Keratinocyte (primary cell): ENCODE data around the gene FAM120AOS. TPM values are rescaled to one million over a fixed set of nuclear protein-coding genes. Genes with fewer than 3 reads are reported as not detected.

Experiments used
- DNase-seq: peaks from one replicate; pipeline ENCODE4 v3.0.0-alpha.2; 2011; ENCODE audit warnings: low read depth, missing footprints, low spot score
- FAIRE-seq: peaks from 2 replicates; lab custom pipeline; 2011; peaks lifted over from hg19 to GRCh38; lab: Jason Lieb, UNC
- H2AFZ ChIP-seq: 2 replicates; pipeline ENCODE4 v1.6.0; 2012; ENCODE audit warnings: low read length, control low read depth, inconsistent platforms; ENCODE audit not compliant: control insufficient read depth
- H3K27ac ChIP-seq: 2 replicates; pipeline ENCODE4 v1.5.1; 2011; ENCODE audit warnings: low read length; ENCODE audit not compliant: control insufficient read depth, insufficient read depth
- H3K27me3 ChIP-seq: 3 replicates; pipeline ENCODE4 v1.6.0; 2011; ENCODE audit warnings: low read length; ENCODE audit not compliant: control insufficient read depth, insufficient read depth; ENCODE audit errors: extremely low read depth
- H3K36me3 ChIP-seq, 2 experiments: 2 replicates in 1 of 2; 3 replicates in 1 of 2; pipeline ENCODE4 v1.5.1; 2011; ENCODE audit warnings: low read length in 2 of 2, mild to moderate bottlenecking in 1 of 2; ENCODE audit not compliant: control insufficient read depth in 2 of 2, insufficient read depth in 2 of 2; ENCODE audit errors: extremely low read depth in 1 of 2
- H3K4me1 ChIP-seq: 3 replicates; pipeline ENCODE4 v1.5.1; 2011; ENCODE audit warnings: low read length; ENCODE audit not compliant: control insufficient read depth, insufficient read depth; ENCODE audit errors: extremely low read depth
- H3K4me2 ChIP-seq: 3 replicates; pipeline ENCODE4 v1.6.0; 2011; ENCODE audit warnings: low read depth, low read length; ENCODE audit not compliant: control insufficient read depth, insufficient read depth; ENCODE audit errors: extremely low read depth
- H3K4me3 ChIP-seq, 3 experiments: fragments of 200-600 bp in 1 of 3; sonication (generic) in 1 of 3; 2 replicates in 2 of 3; 3 replicates in 1 of 3; pipeline ENCODE4 v1.5.1; 2011 to 2016; ENCODE audit warnings: low read length in 3 of 3, mild to moderate bottlenecking in 3 of 3, control low read depth in 2 of 3, inconsistent platforms in 1 of 3, low read depth in 1 of 3, mixed read lengths in 1 of 3, mixed run types in 1 of 3, moderate library complexity in 1 of 3; ENCODE audit not compliant: control insufficient read depth in 2 of 3, insufficient read depth in 2 of 3; ENCODE audit errors: extremely low read depth in 1 of 3
- H3K79me2 ChIP-seq: 2 replicates; pipeline ENCODE4 v1.6.0; 2012; ENCODE audit warnings: low read length; ENCODE audit not compliant: control insufficient read depth, insufficient read depth
- H3K9ac ChIP-seq: 3 replicates; pipeline ENCODE4 v1.6.0; 2011; ENCODE audit warnings: low read length; ENCODE audit not compliant: control insufficient read depth, insufficient read depth; ENCODE audit errors: extremely low read depth
- H3K9me1 ChIP-seq: 3 replicates; pipeline ENCODE4 v1.6.0; 2011; ENCODE audit warnings: low read length; ENCODE audit not compliant: control insufficient read depth, insufficient read depth; ENCODE audit errors: extremely low read depth
- H3K9me3 ChIP-seq: 2 replicates; pipeline ENCODE4 v1.5.1; 2012; ENCODE audit warnings: low read depth, low read length; ENCODE audit not compliant: control insufficient read depth
- H4K20me1 ChIP-seq: 3 replicates; pipeline ENCODE4 v1.6.0; 2011; ENCODE audit warnings: low read length; ENCODE audit not compliant: control insufficient read depth, insufficient read depth; ENCODE audit errors: extremely low read depth
- EZH2 ChIP-seq: IDR thresholded peaks from one replicate; pipeline ENCODE4 v1.6.1; 2012; ENCODE audit warnings: inconsistent platforms, mild to moderate bottlenecking, low read length, moderate library complexity
- dilution Hi-C: fragments of 300-500 bp; cut with MboI; formaldehyde crosslinking; loops from one replicate; pipeline ENCODE4 v1.7.0; 2020; ENCODE audit warnings: low sequenced_read_pairs; ENCODE audit not compliant: extremely low pct_ligation_motif_present
- polyA minus RNA-seq, 3 experiments: library from RNA; depleted of rRNA, polyadenylated mRNA; stranded (reverse); fragments of >200 nt; gene quantifications; 1 replicate in 1 of 3; 2 replicates in 1 of 3; 3 replicates in 1 of 3; pipeline ENCODE4 v1.2.3, GENCODE V29; 2011
- polyA plus RNA-seq, 5 experiments: library from polyadenylated mRNA; depleted of rRNA in 3 of 5; stranded (reverse) in 3 of 5; stranded (forward) in 1 of 5; unstranded in 1 of 5; fragments of >200 nt; gene quantifications; 1 replicate in 1 of 5; 2 replicates in 3 of 5; 3 replicates in 1 of 5; pipeline versions ENCODE4 v1.2.1 to v1.2.3, GENCODE V29; 2011 to 2012; ENCODE audit warnings: missing spikeins in 2 of 5, low read depth in 1 of 5, low replicate concordance in 1 of 5
- TF ChIP-seq, protein P1 (sequence below), 3 experiments: IDR thresholded peaks in 1 of 3; conservative IDR thresholded peaks in 1 of 3; optimal IDR thresholded peaks in 1 of 3; 2 replicates in 2 of 3; 3 replicates in 1 of 3; pipeline versions ENCODE3 to v1.5.1; 2011; ENCODE audit warnings: low read length in 3 of 3, mild to moderate bottlenecking in 3 of 3, moderate library complexity in 2 of 3, control low read depth in 1 of 3, inconsistent platforms in 1 of 3; ENCODE audit not compliant: insufficient read depth in 2 of 3; ENCODE audit errors: extremely low read depth in 1 of 3

The FAM120AOS gene
- polyA plus RNA-seq (15.6 to 18.6 TPM (median 16.1 TPM) in 3 replicates), polyA minus RNA-seq (4.4 to 11.1 TPM (median 8.6 TPM) in 3 replicates)
- polyA plus RNA-seq (2011; ENCODE audit: low read depth): 8.2 TPM
- 11.9 and 20.7 TPM in 2 replicates for polyA plus RNA-seq (2011; cell fraction: cytosol; rRNA removed)
- 12.7 and 14.1 TPM in 2 replicates for polyA plus RNA-seq (2011; cell fraction: nucleus; rRNA removed)
- polyA plus RNA-seq (2012; ENCODE audit: low replicate concordance): 11.6 and 13.0 TPM in 2 replicates
- 9.8 TPM for polyA minus RNA-seq (2011; cell fraction: cytosol; rRNA and poly(A)+ RNA removed)
- 4.3 and 5.7 TPM in 2 replicates for polyA minus RNA-seq (2011; cell fraction: nucleus; rRNA and poly(A)+ RNA removed)

DNA sequence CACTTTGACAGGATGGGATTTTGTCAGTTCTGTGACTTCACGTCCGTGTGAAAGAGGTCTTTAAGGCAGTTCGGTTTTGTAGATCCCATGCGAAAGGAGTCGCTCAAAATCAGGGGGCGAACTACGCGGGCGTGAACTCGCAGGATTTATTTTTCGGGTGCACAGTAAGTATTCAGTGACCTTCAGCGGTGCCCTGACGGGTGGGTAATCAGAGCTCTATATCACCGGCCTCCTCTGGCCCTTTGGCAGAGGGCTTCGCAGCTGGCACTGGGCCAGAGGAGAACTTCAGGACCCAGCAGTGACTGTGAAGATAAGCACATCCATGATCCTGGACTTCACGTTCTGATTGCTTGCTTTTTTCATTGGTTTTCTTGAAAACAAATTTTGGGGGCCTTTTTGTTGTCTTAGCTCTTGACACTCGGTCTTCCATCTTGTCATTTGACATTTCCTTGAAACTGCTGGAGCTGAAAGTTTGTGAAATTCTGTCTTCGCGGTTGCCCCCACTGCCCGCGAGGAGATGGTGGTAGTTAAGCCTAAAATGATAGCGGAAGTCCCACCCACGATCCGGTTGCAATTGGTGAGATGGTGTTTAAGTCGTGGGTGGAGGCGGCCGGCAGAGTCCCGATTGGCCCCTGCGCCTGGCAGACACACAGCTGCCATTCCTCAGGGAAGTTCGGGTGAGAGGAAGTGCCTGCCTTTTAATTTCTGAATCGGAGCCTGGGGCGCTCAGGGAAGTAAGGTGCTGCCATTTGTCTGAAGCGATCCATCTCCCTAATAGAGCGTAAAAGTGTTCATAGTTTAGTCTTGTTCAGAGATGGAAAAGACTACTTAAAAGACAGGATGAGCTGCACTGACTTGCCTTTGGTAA is at the start of gene FAM120AOS:
Gene FAM120AOS (minus strand): TSS at position 535 of the 868 bp plus-strand sequence. CDS start 872 bp downstream, outside the sequence.
- Histone ChIP-seq H3K9ac (peak within 1 kb of the TSS; percentile 92), H3K36me3 (peaks cover 0 to 2% of the 10 kb centered on the region in 2 experiments), H2AFZ (peak within 1 kb of the TSS; percentile 63), H3K79me2 (peaks cover 67% of the 10 kb centered on the region), H4K20me1 (peaks cover 4% of the 10 kb centered on the region), H3K4me2 (peak within 1 kb of the TSS; percentile 77), H3K4me3 (peak within 1 kb of the TSS; percentile 90 to 96 (median 92)), H3K4me1 (peaks cover 30% of the 10 kb centered on the region), H3K9me1 (no peaks in the 10 kb centered on the region), H3K9me3 (no peaks in the 10 kb centered on the region), H3K27me3 (no peaks in the 10 kb centered on the region), H3K27ac (peak within 1 kb of the TSS; percentile 85)
- FAIRE-seq (peak; percentile 92), DNase-seq (peak; percentile 80)
- dilution Hi-C loops: no loop called here
- TF ChIP-seq, protein P1, sequence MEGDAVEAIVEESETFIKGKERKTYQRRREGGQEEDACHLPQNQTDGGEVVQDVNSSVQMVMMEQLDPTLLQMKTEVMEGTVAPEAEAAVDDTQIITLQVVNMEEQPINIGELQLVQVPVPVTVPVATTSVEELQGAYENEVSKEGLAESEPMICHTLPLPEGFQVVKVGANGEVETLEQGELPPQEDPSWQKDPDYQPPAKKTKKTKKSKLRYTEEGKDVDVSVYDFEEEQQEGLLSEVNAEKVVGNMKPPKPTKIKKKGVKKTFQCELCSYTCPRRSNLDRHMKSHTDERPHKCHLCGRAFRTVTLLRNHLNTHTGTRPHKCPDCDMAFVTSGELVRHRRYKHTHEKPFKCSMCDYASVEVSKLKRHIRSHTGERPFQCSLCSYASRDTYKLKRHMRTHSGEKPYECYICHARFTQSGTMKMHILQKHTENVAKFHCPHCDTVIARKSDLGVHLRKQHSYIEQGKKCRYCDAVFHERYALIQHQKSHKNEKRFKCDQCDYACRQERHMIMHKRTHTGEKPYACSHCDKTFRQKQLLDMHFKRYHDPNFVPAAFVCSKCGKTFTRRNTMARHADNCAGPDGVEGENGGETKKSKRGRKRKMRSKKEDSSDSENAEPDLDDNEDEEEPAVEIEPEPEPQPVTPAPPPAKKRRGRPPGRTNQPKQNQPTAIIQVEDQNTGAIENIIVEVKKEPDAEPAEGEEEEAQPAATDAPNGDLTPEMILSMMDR (optimal IDR thresholded peaks at IDR 0.05 in 1 of 3, IDR thresholded peaks at IDR 0.05 in 1 of 3, conservative IDR thresholded peaks at IDR 0.05 in 1 of 3; ENCODE audit: extremely low read depth in 1 of 3, insufficient read depth in 2 of 3, low read length in 3 of 3): no peak
- no peak for TF ChIP-seq EZH2

DNA sequence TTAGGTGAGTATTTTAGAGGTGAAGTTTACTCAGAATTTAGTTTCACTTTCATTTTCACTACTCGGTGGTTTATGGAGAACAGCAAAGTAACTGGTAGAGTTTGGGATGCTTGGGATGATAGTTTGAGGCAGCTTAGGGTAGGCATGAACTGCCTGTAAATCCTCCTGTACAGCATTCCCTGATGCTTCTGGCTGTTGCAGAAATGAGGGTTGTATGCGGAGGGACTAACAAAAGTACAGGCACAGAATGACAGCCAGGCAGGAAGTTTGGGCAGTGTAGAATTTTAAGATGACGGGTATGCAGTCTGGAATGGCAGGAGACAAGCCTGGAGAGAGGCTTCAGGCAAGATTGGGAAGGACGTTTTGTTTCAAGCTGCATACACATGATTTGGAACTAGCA is 48.0 kb upstream of the FAM120AOS start:
- Histone ChIP-seq H3K9me3 (no peaks in the 10 kb centered on the region), H3K4me3 (peak overlapping the region; percentile 20 to 54 (median 52)), H3K9me1 (no peaks in the 10 kb centered on the region), H2AFZ (no peak overlapping the region), H3K4me2 (peak overlapping the region; percentile 85), H3K79me2 (peaks cover 67% of the 10 kb centered on the region), H3K4me1 (peaks cover 15% of the 10 kb centered on the region), H3K27me3 (no peaks in the 10 kb centered on the region), H3K36me3 (peaks cover 29 to 46% of the 10 kb centered on the region in 2 experiments), H3K9ac (peak overlapping the region; percentile 67), H4K20me1 (peaks cover 13% of the 10 kb centered on the region), H3K27ac (peak overlapping the region; percentile 57)
- dilution Hi-C loops: no loop called here
- peak; percentile 70 for FAIRE-seq
- DNase-seq: no peak
- TF ChIP-seq, protein P1 (optimal IDR thresholded peaks at IDR 0.05 in 1 of 3, IDR thresholded peaks at IDR 0.05 in 1 of 3, conservative IDR thresholded peaks at IDR 0.05 in 1 of 3; ENCODE audit: extremely low read depth in 1 of 3, insufficient read depth in 2 of 3, low read length in 3 of 3): no peak
- TF ChIP-seq EZH2: no peak
